Stimulated activated CD8-positive, alpha-beta memory T cell treated with anti-CD3 and anti-CD28 coated beads, Interleukin-15, amount 100 ng/mL, for 4 hours (primary cell): ENCODE results near the gene CELF4.

Experiments
- DNase-seq, 2 donors: peaks; one replicate each; pipeline ENCODE4 v3.0.0-alpha.2; 2020; ENCODE audit warnings: low read depth in 2 of 2

Gene CELF4

DNA sequence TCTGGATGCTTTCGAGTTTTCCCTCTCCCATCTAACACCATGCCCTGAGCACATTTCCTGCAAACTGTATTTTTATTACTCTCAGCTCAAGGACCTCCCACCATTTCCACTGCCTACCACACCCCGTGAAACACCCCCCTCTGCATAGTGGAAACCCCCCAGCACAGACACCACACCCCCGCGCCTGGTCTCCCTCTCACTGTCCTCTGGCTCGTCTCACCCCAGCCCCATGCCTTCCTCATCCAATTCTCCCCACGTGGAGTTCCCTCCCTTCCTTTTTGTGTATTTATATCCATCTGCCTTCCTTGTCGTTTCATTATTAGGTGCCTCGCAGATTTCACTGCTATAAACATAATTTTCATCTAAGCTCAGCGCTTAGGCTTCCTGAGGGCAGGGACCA, 307.5 kb downstream of the CELF4 start:
- DNase-seq = no peak

DNA sequence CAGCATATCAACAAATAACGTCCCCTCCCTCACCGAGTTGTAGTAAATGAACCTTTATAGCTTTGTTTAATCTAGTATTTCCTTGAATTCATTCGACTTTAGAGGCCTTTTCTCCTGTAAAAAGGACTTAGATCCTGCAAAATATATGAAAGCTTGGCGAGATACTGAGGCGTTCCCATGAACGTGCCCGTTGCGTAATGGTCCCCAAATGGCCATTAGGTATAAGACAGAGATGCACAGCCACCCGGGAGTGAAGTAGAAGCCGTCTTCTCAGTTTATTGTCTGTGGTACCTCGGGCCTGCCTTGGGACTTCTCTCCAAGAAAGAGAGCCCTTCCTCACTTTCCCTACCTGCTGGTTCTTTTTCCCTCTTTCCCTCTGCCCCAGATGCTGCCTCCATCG, 310.6 kb downstream of the CELF4 start:
- no peak for DNase-seq

DNA sequence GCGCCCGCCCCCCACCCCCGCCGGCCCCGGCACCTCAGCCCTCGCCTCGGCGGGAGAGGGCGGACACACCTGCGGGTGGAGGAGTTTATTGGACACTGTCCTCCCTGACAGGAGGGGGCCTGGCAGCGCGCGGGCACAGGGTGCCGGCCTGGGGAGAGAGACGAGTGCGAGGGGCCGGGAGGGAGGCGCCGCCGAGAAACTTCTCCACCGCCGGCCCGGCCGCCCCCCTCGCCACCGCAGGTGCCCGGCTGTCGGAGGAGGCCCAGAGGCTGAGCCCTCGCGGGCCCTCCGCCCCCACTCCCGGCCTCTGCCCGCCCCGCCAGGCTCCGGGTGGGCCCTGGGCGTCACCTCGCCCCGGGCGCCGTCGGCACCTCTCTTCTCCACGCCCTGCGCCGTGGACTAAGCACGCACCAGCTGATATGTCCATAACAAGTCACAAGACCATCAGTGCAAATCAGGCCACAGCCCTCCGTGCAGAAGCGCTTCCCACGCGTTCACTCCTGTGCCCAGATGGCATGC, 311.3 kb downstream of the CELF4 start:
- no peak for DNase-seq

DNA sequence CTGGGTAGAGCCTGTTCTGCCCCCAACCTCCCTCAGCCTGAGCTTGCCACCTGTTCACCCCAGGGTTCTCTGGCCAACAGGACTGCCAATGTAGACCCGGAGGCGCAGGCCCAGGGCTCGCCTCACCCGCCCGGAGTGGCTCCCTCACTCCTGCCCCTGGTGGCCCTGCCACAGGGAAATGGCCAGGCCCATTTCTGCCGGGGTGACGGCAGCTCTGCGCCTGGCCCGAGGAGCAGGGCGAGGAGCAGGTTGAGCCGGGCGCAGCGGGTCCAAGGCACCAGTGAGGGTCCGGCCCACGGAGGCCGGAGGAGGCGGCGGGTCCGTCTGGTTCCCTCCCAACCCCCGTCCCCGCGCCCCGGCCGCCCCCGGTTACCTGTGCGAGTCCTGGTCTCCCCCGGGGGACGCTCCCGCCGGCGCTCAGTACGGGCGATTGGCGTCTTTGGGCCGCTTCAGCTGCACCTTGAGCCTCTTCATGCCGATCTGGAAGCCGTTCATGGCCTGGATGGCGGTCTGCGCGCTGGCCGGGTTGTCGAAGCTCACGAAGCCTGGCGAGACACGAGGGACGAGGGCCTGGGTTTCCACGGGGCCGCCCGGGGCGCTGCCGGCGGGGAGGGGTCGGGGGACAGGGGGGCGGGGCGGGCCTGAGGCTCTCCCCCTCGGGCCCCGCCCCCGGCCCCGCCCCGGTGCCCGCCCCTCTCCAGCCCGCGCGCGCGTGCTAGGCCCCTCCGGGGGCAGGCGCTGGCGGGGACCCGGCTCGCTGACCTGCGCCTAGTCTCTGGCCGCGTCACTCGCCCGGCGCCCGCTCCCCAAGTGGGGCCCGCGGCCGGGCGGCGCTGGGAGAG, 312.0 kb downstream of the CELF4 start:
- no peak for DNase-seq

DNA sequence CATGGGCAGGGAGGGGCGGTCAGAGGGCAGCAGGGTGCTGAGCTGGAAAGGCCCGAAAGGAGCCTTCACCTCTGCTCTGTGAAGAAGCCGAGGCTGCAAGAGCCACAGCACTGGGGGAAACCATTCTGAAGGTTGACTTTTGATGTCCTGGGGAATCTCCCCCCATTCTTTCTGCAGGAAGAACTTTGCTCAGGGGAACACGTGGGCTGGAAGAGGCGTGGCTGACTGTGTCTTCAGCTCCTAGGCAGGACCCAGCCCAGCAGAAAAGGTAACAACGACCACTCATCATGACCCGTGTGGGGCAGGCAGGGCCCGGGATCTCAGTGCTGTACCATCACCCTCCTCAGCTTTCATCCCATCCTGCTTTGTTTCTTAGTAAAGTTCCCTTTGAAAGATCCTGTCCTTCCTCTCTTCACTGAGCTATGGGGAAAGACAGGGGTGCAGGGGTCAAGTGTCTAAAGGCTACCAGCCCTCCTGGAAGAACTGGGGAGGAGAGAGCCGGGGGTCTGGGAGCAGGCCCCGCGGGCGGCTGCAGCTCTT, 312.7 kb downstream of the CELF4 start:
- no peak for DNase-seq

DNA sequence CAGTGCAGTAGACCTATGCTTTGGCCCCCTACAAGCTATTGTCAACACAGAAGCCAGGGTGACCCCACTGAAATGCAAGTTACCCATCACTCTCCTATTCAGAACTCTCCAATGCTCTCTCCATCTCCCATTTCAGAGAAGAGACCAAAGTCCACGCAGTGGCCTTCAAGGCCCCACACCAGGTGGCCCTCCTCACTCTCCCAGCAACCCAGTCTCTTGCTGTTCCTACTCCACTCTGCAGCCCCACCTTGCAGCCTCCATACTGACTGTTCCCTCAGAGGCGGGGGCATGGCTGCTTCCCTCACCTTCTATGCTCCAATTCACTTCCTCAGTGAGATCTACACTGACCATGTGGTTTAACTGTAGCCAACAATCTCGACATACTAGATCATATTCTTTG, 313.3 kb downstream of the CELF4 start:
- DNase-seq = no peak

DNA sequence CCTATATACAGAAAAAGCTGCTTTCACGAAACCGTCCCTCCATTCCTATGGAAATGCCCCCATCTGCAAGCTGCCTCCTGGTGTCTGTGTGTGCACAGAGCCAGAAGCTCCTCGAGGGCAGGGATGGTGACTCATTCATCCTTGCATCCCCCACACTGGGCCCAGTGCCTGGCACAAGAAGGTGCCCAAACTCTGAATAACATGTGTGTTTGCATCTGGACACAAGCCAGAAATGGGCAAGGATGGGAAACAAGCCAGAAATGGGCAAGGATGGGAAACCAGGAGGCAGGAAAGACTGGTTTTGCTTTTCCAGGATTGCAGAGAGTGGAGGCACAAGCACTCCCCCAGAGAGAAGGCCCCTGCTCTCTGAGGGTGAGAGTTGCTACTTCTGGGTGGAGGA, 313.9 kb downstream of the CELF4 start:
- DNase-seq = no peak

DNA sequence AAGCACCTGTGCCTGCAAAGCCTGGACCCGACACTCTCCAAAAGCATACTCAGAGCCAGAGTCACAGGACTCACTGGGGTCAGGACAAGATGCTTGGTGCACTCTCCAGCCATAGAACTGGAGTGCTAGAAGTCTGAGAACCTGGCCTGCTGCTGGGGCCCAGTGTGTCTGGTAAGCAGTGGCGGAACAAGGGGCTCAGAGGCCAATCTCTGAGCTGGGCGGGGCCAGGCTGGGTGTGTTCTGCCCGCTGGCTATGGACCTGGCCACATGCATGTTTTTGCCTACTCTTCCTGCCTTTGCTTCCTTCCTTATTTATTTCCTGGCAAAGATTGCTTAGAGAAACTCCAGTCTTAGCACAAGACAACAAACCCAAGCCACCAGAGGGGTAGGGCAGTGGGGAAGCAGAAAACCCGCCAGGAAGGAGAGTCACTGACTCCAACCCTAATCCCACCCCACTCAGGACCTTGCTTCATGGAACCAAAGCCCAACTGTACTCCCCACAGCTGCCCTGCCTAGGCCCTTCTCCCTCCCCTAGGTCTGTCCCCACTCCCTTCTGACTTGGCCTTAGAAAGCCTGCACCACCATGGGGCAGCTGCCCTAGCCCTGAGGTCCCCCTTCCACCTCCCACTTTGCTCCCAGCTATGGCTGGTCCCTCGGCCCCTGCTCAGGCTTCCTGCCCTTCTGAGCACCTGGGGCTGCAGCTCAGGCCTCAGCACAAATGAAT, 315.5 kb downstream of the CELF4 start:
- no peak for DNase-seq

DNA sequence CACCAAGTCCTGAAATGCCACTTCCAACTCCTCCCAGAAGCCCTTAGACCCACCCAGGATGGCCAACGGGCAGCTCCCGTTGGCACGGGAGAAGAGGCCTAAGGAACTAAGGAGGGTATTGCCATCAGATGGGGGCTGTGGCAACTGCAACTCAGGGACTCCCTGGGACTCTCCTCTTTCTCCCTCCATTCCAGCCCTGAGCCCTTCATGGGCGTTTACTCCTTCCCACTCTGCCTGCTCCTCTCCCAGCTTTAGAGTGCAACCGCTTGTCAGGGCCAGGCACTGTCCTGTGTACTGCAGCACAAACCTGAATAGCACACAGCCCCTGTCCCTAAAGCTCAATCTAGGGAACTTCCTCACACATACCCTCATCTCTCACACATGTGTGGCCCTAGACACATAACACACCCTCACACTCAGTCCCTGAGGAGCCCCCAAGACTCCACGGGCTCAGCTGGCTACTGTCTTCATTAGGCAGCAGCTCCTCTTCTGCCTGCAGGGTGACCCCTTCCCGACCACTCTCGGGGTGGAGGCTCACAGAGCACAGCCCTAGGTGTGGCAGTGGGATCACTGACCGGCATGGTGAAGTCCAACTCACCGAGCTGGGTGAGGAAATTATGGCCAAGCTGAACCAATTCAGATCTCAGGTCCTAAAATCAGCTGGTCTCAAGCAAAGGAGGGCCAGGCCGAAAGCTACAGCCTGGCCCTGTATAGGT, 316.3 kb downstream of the CELF4 start:
- DNase-seq = no peak

DNA sequence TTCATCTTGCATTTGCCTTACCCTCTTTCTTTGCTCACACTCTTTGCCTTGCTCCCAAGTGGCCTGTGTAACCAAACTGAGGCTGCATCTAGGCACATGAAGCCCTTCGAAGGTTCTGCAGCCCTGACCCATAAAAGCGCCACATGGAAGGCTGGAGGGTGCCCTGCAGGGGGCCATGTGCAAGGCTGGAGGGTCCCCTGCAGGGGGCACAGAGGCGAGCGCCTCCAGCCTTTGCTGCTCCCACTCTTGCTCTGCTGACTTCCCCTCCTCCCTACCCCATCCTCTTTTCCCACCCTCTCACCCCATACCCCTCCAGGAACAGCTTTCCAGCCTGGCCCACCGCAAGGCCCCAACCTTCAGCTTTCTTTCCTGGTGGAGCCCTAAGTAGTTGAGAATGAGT, 317.3 kb downstream of the CELF4 start:
- no peak for DNase-seq

DNA sequence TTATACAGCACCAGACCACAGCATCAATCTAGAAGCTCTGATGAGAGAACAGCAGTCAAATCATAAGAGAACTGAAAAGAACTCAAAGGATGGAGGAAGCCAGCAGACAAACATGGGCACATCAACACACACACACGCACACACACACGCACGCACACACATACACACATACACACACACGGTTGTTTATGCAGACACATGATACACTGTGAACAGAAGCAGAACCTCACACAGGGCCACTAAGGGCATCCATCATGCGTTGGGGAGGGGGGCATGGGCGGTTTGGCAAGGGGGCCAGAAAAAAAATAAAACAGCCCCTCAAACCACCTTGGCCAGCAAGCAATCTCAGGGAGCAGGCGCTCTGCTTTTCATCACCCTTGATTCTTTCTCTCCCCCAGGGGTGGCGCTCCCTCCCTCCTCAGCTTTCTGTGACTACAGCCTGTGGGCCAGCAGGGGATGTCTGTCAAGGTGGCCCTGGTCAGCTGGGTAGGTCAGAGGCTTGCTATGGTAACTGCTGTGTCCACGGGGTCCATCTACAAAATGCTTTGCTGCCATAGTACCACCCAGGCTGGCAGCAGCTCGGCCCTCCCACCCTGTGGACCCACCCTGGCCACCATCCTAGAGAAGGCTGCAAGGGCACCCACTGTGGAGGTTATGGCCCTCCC, 318.0 kb downstream of the CELF4 start:
- DNase-seq = no peak

DNA sequence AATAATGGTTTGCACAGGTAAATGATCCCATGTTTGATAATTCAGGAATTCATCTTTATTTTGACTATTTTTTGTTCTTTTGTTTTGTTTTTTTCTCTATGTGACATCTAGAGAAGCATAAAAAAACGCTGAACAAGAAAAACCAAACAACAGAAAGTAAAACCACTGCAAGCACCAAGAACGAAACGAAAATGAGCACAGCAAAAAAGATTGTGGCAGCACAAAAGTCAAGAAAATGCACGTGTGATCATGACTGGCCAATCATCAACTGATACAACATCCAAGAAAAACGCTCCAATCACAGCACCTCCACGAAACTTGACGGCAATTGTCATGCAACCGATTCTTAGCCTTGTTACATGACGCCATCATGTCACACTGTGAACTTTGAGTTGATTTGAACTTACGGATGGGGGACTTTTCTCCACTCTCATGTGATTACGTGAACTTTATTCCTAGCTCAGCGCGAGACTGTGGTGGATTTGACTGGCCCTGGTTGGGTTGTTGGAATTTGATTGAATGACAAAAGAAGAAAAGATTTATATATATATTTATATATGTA, 318.7 kb downstream of the CELF4 start:
- DNase-seq = no peak

DNA sequence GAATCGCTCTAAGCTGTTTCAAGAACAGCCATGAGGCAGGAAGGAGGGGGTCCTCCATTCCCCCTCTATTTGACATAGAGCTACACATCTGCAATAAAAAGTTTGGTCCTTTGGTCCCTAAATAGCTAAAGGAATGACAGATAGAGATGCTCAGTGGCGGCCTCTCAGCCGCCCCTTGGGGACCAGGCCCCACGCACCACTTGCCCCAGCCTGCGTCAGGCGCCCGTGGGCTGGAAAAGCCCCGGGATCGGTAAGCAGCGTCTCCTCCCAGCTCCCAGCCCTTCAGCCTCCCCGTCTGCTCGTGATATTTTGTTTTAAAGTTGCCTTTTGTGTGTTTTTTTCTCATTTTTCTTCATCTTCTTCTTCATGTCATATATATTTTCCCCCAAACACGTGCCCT, 321.0 kb downstream of the CELF4 start:
- DNase-seq = no peak

DNA sequence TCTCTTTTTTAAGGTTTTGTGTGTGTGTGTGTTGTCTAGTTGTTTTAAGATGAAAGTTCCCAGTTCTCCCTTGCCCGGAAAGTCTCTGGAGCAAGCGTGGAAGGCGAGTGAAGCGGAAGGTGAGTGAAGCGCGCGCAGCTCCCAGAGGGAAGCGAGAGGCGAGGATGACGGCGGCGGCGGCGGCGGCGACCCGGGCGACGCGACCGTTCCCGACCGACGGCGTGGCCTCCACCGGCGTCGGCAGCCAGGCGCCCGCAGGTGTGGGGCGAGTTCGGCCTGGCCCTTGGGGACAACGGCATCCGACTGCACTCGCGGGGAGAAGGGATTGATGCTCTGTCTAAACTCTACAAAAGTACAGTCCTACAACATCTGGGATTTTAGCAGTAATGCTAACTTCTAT, 321.9 kb downstream of the CELF4 start:
- DNase-seq = no peak

DNA sequence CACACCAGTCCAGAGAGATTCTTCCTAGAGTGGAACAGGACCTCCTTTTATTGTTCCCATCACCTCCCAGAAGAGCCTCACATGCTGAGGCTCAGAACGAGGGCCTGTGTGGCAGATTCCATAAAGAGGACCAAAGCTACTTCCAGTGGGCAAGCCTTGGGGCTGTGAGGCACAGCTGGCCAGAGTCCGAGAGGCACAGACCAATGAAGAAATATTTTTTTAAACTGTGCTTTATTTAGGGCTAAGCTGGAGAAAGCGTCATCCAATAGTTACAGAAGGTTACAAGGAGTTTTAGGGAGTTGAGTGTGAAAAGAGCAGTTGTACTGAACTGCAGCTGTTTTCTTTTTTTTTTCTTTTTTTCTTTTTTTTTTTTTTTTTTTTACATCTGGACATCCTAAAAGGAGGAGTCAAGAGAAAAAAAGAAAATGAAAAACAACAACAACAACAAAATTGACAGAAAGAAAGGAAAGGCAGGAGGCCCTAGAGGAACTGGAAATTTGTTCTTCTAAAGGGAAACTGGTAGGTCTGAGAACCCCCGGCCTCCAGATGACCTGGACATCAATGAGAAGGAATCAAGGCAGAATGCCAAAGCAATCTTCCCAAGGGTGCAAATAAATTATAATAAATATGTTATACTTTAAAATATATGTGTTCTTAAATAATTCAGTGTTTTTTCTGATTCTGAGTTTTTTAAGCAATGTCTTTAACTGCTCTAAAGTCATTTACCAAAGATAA, 322.6 kb downstream of the CELF4 start:
- no peak for DNase-seq

DNA sequence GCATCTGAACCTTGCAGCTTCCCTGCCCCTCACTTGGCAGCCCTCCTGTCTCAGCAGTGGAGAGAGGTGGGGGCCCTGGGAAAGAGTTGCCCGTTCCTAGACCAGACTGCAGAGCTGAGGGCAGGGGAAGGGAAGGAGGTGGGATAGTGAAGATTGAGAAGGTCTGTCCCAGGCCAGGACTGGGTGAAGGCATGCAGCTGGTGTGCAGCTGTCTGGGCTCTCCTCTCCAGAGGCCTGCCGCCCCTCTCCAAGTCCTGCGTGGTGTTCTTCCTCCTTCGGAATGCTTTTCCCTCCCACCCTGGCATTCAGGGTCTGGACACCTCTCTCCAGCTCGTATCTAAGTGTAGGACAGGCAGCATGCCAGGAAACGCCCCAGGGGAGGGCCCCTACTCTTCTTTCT, 323.5 kb downstream of the CELF4 start:
- DNase-seq = no peak

DNA sequence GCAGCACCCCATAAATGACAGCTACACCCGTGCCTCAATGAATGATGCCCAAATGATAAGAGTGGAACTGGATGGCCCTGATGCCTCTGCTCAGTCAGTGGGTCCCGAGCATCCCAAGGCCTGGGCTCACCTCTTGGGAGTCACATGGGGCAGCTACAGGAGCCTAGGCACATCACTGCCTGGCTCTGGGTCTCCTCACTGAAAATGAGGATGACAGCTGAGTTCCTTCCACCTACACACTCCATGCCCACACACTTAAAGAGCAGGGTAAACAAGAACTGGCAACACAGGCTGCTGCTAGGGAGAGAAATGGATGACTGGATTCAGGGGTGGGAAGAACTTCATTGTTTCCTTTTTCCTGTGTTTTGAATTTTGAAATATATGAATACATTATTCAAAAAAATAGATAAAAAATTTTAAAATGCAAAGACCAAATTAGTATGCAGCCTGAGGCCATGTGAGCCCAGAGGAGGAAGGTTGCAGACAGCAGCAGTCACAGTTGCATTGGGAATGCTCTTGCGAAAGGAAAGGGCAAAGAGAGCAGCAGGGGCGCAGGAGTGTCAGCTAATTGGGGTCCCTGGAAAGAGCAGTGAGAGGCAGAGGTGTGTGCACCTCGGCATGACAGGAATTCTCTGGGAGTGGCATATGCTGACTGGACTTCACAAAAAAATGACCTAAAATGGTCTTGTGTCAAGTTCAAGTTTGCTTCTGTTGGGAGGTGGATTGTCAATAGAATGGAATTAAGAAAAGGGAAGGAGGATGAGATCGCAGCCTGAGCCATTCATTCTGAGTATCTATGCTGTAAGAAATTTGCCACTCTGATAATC, 327.1 kb downstream of the CELF4 start:
- DNase-seq = no peak

DNA sequence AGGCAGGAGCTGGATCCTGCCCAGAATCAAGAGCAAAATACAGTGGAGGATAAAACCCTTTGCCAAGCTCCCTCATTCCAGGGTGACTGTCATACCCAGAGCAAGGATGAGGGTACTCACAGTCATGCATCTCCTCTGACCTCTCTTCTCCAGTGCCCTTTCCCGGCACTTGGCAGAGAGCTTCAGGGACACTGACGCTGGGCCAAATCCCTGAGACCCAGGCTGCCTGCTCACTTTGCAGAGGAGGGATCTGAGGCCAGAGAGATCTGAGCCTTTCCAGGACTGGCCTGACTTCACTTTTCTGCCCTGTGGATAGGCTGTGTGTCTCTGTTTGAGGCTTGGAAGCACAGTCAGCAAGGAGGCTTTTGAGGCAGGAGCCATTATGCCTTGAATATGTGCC, 330.0 kb downstream of the CELF4 start:
- no peak for DNase-seq

DNA sequence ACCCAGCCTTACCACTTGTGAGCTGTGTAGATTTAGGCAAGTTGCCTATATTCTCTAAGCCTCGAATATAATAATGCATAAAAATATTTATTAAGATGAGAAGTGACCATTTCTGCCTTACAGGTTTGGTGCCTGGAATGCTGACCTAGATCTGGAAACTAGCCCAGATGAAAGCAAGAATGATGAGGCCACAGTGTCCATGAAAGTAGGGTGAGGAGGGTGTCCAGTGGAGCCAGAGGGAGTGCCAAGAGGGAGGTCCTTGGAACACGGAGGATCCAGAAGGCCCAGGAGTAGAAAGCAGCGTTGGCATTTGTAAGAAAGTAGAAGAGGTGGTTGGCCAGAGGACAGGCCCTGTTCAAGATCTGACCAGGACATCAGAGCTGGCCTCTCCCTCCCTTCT, 334.3 kb downstream of the CELF4 start:
- DNase-seq = no peak

DNA sequence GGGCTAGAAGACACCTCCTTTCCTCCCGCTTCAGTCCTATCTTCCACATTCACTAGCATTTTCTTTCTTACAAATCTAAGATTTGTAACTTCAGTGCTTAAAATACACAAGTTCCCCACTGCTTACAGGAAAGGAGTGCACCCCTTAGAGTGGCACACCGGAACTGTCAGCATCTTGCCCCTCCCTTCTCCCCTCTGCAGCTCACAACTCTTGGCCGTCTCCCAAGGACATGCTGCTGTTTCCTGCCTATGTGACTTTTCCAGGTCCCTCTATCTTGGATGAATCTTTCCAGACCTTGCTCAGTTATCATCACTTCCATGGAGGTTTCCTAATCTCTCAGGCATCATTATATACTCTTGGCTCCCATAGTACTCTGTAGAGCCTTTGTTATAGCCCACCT, 334.8 kb downstream of the CELF4 start:
- DNase-seq = no peak
